GM19239 (cell line): Measurements from ENCODE around the gene PTPA.

Experiments used
- DNase-seq: peaks from one replicate; pipeline ENCODE4 v3.0.0; 2011; ENCODE audit warnings: low spot score; ENCODE audit not compliant: insufficient read length
- FAIRE-seq: peaks from 2 replicates; lab custom pipeline; 2011; peaks lifted over from hg19 to GRCh38; lab: Jason Lieb, UNC

Gene PTPA

GRCh38 chr9:129110740-129111527 lies at the start of gene PTPA, which contains the start of gene CRAT:
Gene PTPA, plus strand, starts transcription at chr9:129111415. Its CDS starts 186 bp downstream, at chr9:129111601.
Gene CRAT, minus strand, starts transcription at chr9:129110793. Its CDS starts 284 bp downstream, at chr9:129110509.
- peak; percentile 64 for FAIRE-seq
- DNase-seq = peak; percentile 98

GRCh38 chr9:129063061-129063460 lies 48.2 kb upstream of the PTPA start:
- no peak for FAIRE-seq
- no peak for DNase-seq

GRCh38 chr9:129064499-129064908 lies 46.7 kb upstream of the PTPA start:
- no peak for FAIRE-seq
- DNase-seq = no peak

GRCh38 chr9:129068110-129068509 lies 43.1 kb upstream of the PTPA start:
- FAIRE-seq (no peak), DNase-seq (no peak)

- DNase-seq = peak; percentile 53
- FAIRE-seq = no peak
Observed at GRCh38 chr9:129068990-129069861, 42.0 kb upstream of the PTPA start.

- DNase-seq = no peak
- FAIRE-seq = no peak
Observed at GRCh38 chr9:129069862-129070641, 41.2 kb upstream of the PTPA start.

GRCh38 chr9:129070696-129071525 lies 40.3 kb upstream of the PTPA start:
- FAIRE-seq = no peak
- DNase-seq = no peak

- no peak for FAIRE-seq
- no peak for DNase-seq
Observed at GRCh38 chr9:129071526-129072126, 39.6 kb upstream of the PTPA start.

GRCh38 chr9:129072171-129072570 lies 39.0 kb upstream of the PTPA start:
- FAIRE-seq = no peak
- no peak for DNase-seq

GRCh38 chr9:129073404-129073803 lies 37.8 kb upstream of the PTPA start:
- DNase-seq (no peak), FAIRE-seq (no peak)

- DNase-seq (no peak), FAIRE-seq (no peak)
Observed at GRCh38 chr9:129074106-129074505, 37.1 kb upstream of the PTPA start.

- FAIRE-seq (no peak), DNase-seq (no peak)
Observed at GRCh38 chr9:129075996-129076639, 35.1 kb upstream of the PTPA start.

GRCh38 chr9:129076640-129077037 lies 34.6 kb upstream of the PTPA start:
- DNase-seq (no peak), FAIRE-seq (no peak)

- DNase-seq (no peak), FAIRE-seq (no peak)
Observed at GRCh38 chr9:129077236-129077635, 34.0 kb upstream of the PTPA start.

- FAIRE-seq = no peak
Observed at GRCh38 chr9:129078691-129079503, 32.3 kb upstream of the PTPA start.

GRCh38 chr9:129079829-129080228 lies 31.4 kb upstream of the PTPA start:
- no peak for DNase-seq
- no peak for FAIRE-seq

More at GRCh38 chr9:129078691-129079503, 32.3 kb upstream of the PTPA start:
- DNase-seq = no peak

GRCh38 chr9:129080298-129080600 lies 31.0 kb upstream of the PTPA start:
- FAIRE-seq = no peak
- no peak for DNase-seq
